B cell (primary cell): ENCODE data around the gene CBARP. TPM values are rescaled to one million over a fixed set of nuclear protein-coding genes. Genes with fewer than 3 reads are reported as not detected.

Experiments
- ATAC-seq: fragments of 200-7000 bp; cut with Tn5 transposase; one replicate; pipeline ENCODE4 v1.10.0; 2021; ENCODE audit warnings: low read depth, mild to moderate bottlenecking, moderate number of reproducible peaks, moderate library complexity
- CTCF ChIA-PET: fragments of 350-600 bp; sonication (Branson Sonifier 250); formaldehyde crosslinking; loops from one replicate; lab custom pipeline; 2021; ENCODE audit warnings: antibody characterized with exemption, inconsistent platforms; lab: Charles Lee
- POLR2A ChIA-PET: fragments of 350-600 bp; sonication (Branson Sonifier 250); formaldehyde crosslinking; loops from one replicate; lab custom pipeline; 2021; ENCODE audit warnings: antibody characterized with exemption; lab: Charles Lee
- DNase-seq: peaks from one replicate; pipeline ENCODE4 v3.0.0; 2013
- H2AFZ ChIP-seq: 2 replicates; pipeline ENCODE4 v1.6.1; 2012; ENCODE audit warnings: mild to moderate bottlenecking, low read depth, low read length; ENCODE audit not compliant: insufficient read depth, poor library complexity, severe bottlenecking
- H3K27ac ChIP-seq, 2 donors: 1 replicate in 1 of 2; 2 replicates in 1 of 2; pipeline ENCODE4 v1.5.1; 2012 to 2013; ENCODE audit warnings: low read length in 2 of 2, mild to moderate bottlenecking in 2 of 2, moderate library complexity in 1 of 2
- H3K27me3 ChIP-seq, 4 experiments: fragments of 200-600 bp in 1 of 4; sonication (generic) in 1 of 4; replicated peaks in 1 of 4; 1 replicate in 2 of 4; 2 replicates in 2 of 4; pipeline versions ENCODE4 v1.6.1 to v1.7.0; 2013 to 2016; ENCODE audit warnings: low read length in 3 of 4, mild to moderate bottlenecking in 2 of 4, mixed read lengths in 1 of 4, moderate library complexity in 1 of 4; ENCODE audit not compliant: insufficient read depth in 4 of 4, control insufficient read depth in 3 of 4; ENCODE audit errors: control extremely low read depth in 1 of 4
- H3K36me3 ChIP-seq, 2 experiments: replicated peaks in 1 of 2; 1 replicate in 1 of 2; 2 replicates in 1 of 2; pipeline versions ENCODE4 v1.6.1 to v1.7.1; 2013; ENCODE audit warnings: low read length in 1 of 2; ENCODE audit not compliant: insufficient read depth in 2 of 2, control insufficient read depth in 1 of 2; ENCODE audit errors: control extremely low read depth in 1 of 2, extremely low read depth in 1 of 2
- H3K4me1 ChIP-seq, 2 donors: fragments of 200-600 bp in 1 of 2; sonication (generic) in 1 of 2; 1 replicate in 1 of 2; 2 replicates in 1 of 2; pipeline versions ENCODE4 v1.5.1 to v1.6.1; 2013 to 2017; ENCODE audit warnings: low read length in 2 of 2; ENCODE audit not compliant: control insufficient read depth in 2 of 2, insufficient read depth in 2 of 2
- H3K4me2 ChIP-seq: replicated peaks from 2 replicates; pipeline ENCODE3; 2012; ENCODE audit warnings: mild to moderate bottlenecking, low read depth, low read length; ENCODE audit not compliant: poor library complexity, severe bottlenecking
- H3K4me3 ChIP-seq, 5 experiments: fragments of 200-600 bp in 1 of 5; sonication (generic) in 1 of 5; 1 replicate in 3 of 5; 2 replicates in 2 of 5; pipeline versions ENCODE4 v1.5.1 to v1.7.0; 2011 to 2016; ENCODE audit warnings: low read length in 4 of 5, mild to moderate bottlenecking in 4 of 5, low read depth in 2 of 5, control low read depth in 1 of 5, moderate library complexity in 1 of 5; ENCODE audit not compliant: insufficient read depth in 1 of 5; ENCODE audit errors: control extremely low read depth in 1 of 5, extremely low read depth in 1 of 5
- H3K79me2 ChIP-seq: fragments of 200-600 bp; sonication (generic); one replicate; pipeline ENCODE4 v1.6.0; 2016; ENCODE audit warnings: low read length; ENCODE audit not compliant: control insufficient read depth, insufficient read depth
- H3K9ac ChIP-seq: fragments of 200-600 bp; sonication (generic); 2 replicates; pipeline ENCODE4 v1.6.1; 2017; ENCODE audit warnings: mild to moderate bottlenecking, low read length, moderate library complexity
- H3K9me3 ChIP-seq, 3 donors: one replicate each; pipeline versions ENCODE4 v1.6.1 to v1.7.1; 2013; ENCODE audit warnings: low read length in 2 of 3; ENCODE audit not compliant: control insufficient read depth in 2 of 3, insufficient read depth in 1 of 3; ENCODE audit errors: control extremely low read depth in 1 of 3
- H4K20me1 ChIP-seq: 2 replicates; pipeline ENCODE4 v1.6.0; 2012; ENCODE audit warnings: mild to moderate bottlenecking, low read length; ENCODE audit not compliant: insufficient read depth, control insufficient read depth, poor library complexity, severe bottlenecking
- H3K27ac Mint-ChIP-seq: one replicate; pipeline ENCODE4 v1.8.0; 2021; ENCODE audit warnings: mixed read lengths
- H3K27me3 Mint-ChIP-seq: one replicate; pipeline ENCODE4 v1.8.0; 2021; ENCODE audit warnings: mixed read lengths
- H3K4me1 Mint-ChIP-seq: one replicate; pipeline ENCODE4 v1.8.0; 2021; ENCODE audit warnings: mixed read lengths
- H3K4me3 Mint-ChIP-seq: one replicate; pipeline ENCODE4 v1.8.0; 2021; ENCODE audit warnings: mixed read lengths
- H3K9me3 Mint-ChIP-seq: one replicate; pipeline ENCODE4 v1.8.0; 2022; ENCODE audit warnings: mixed read lengths; ENCODE audit not compliant: insufficient read depth
- CTCF ChIP-seq: fragments of 200-600 bp; IDR thresholded peaks from one replicate; pipeline ENCODE4 v1.8.0; 2022; ENCODE audit warnings: antibody characterized with exemption, mild to moderate bottlenecking
- EZH2 ChIP-seq: IDR thresholded peaks from 2 replicates; pipeline ENCODE4 v1.6.1; 2012; ENCODE audit warnings: borderline replicate concordance, low read depth, mild to moderate bottlenecking, moderate library complexity, low read length; ENCODE audit not compliant: insufficient read depth, poor library complexity, severe bottlenecking
- WGBS: methylation state at CpG from one replicate; pipeline ENCODE4 v1.1.5; 2013; ENCODE audit warnings: missing lambda C conversion rate; ENCODE audit not compliant: insufficient coverage; 5-methylcytosine and 5-hydroxymethylcytosine counted together
- intact Hi-C: fragments of 100-400 bp; cut with micrococcal nuclease; formaldehyde crosslinking; loops from one replicate; pipeline ENCODE4 v1.10.0; 2022
- polyA plus RNA-seq: library from polyadenylated mRNA; depleted of rRNA; stranded (reverse); fragments of >200 nt; gene quantifications from 2 replicates; pipeline ENCODE4 v1.2.3, GENCODE V29; 2012
- total RNA-seq, 2 donors: library from RNA; stranded (reverse); fragments of 120-200 nt in 1 of 2; gene quantifications; 1 replicate in 1 of 2; 2 replicates in 1 of 2; pipeline versions ENCODE4 v1.2.3 to v1.2.4, GENCODE V29; 2013 to 2022

CBARP gene
- total and polyA plus RNA-seq, 2 donors (not counting 1 experiment from before 2014, with no cell fraction given): not detected

DNA sequence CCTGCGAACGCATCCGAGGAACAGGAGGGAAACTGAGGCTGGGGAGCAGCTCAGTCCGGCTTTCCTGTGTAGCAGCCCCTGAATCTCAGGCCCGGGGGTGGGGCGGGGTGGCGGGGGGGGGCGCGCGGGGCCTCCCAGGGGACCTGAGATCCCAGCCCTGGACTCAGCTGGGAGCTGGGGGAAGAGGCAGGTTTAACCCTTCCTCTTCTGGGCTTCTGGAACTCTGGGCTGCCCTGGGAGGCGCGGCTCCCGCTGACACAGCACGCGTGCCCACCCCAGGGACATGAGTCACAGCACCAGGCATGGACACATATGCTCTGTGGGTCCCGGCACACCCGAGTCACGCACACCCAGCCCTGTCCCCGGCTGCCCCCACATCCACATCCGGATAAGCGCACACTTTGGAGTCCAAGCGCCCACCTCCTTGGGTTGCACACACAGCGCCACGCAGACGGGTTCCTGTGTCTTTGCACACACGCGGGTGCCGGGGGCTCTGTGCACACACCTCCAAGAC, 27.9 kb upstream of the CBARP start:
- Histone ChIP-seq H3K27me3 (no peaks in the 10 kb centered on the region), H3K27ac (peak overlapping the region; percentile 96 to 99), H3K36me3 (peaks cover 0 to 8% of the 10 kb centered on the region in 2 experiments), H3K4me2 (peak overlapping the region; percentile 83), H3K79me2 (peaks cover 48% of the 10 kb centered on the region), H3K4me3 (peak overlapping the region in 4 of 5 experiments; percentile 48 to 64 (median 58)), H4K20me1 (peaks cover 33% of the 10 kb centered on the region), H3K9me3 (no peaks in the 10 kb centered on the region), H2AFZ (peak overlapping the region; percentile 48), H3K4me1 (peaks cover 72 to 84% of the 10 kb centered on the region in 2 donors), H3K9ac (peak overlapping the region; percentile 57)
- WGBS: 15% methylated on average over 21 of the region's 28 CpGs
- peak; percentile 0 for ATAC-seq
- intact Hi-C loops: loop anchor here (1.0 to 5.0 kb wide), 3 partner anchors 16 to 163 kb away; partner anchors contain the start of gene GPX4
- H3K4me3 Mint-ChIP-seq: peak overlapping the region; percentile 95
- ChIA-PET CTCF (interaction anchor here (1.2 to 10.0 kb wide), 10 partner anchors 10 to 227 kb away, joined by 3 to 658 read pairs (median 4); partner anchors contain the start of genes ATP5F1D and FAM174C), POLR2A (interaction anchor here (0.6 to 11.0 kb wide), 7 partner anchors 9 to 356 kb away, joined by 3 to 402 read pairs (median 5); partner anchors contain the start of genes ATP5F1D, MIDN and WDR18)
- no peaks in the 10 kb centered on the region for H3K9me3 Mint-ChIP-seq
- H3K27ac Mint-ChIP-seq: peak overlapping the region; percentile 100
- H3K4me1 Mint-ChIP-seq: peaks cover 76% of the 10 kb centered on the region
- TF ChIP-seq EZH2: no peak
- no peak for TF ChIP-seq CTCF
- no peaks in the 10 kb centered on the region for H3K27me3 Mint-ChIP-seq
- DNase-seq: no peak
